M059J (cell line): ENCODE results near the gene GNL3L. TPM values are rescaled to one million over a fixed set of nuclear protein-coding genes. Genes with fewer than 3 reads are reported as not detected.
"Not testable (repeated sequence)": the region's sequence is repeated elsewhere in the genome, so short reads cannot be mapped to it uniquely, and the experiment has no call there.

ENCODE experiments used
- DNase-seq: peaks from one replicate; pipeline ENCODE4 v3.0.0-alpha.2; 2012; ENCODE audit warnings: low read depth
- total RNA-seq: library from RNA; depleted of rRNA; stranded (reverse); fragments of >200 nt; shearing (Covaris generic); gene quantifications from 2 replicates; pipeline ENCODE4 v1.2.3, GENCODE V29; 2014; rRNA removed

The GNL3L gene
- total RNA-seq, 1 experiment from 2014 or later: 36.3 TPM

- not testable (repeated sequence) for DNase-seq
Observed at GRCh38 chrX:54555006-54555405, 25.0 kb downstream of the GNL3L start.

GRCh38 chrX:54560411-54560810 lies 30.4 kb downstream of the GNL3L start:
- no peak for DNase-seq

- DNase-seq: no peak
Observed at GRCh38 chrX:54561622-54562021, 31.6 kb downstream of the GNL3L start.

- DNase-seq: no peak
Observed at GRCh38 chrX:54564936-54565335, 34.9 kb downstream of the GNL3L start.

- DNase-seq: no peak
Observed at GRCh38 chrX:54570332-54570731, 40.3 kb downstream of the GNL3L start.

- DNase-seq: not testable (repeated sequence)
Observed at GRCh38 chrX:54572641-54573040, 42.6 kb downstream of the GNL3L start.

- DNase-seq: no peak
Observed at GRCh38 chrX:54597728-54598127, 67.7 kb downstream of the GNL3L start.

- no peak for DNase-seq
Observed at GRCh38 chrX:54602563-54602962, 72.5 kb downstream of the GNL3L start.

Other genes with a start within 250 kb of the GNL3L start
- 3.1 and 3.6 TPM in 2 replicates for gene WNK3, start 172.2 kb upstream of the GNL3L start, total RNA-seq
- gene TSR2, start 89.8 kb upstream of the GNL3L start, total RNA-seq: 38.7 and 41.4 TPM in 2 replicates
- 5.6 and 10.4 TPM in 2 replicates for gene FGD1, start 34.0 kb upstream of the GNL3L start, total RNA-seq